ENCODE results near the gene ATAD3B. TPM values are rescaled to one million over a fixed set of nuclear protein-coding genes. Genes with fewer than 3 reads are reported as not detected.
"Not testable (repeated sequence)": the region's sequence is repeated elsewhere in the genome, so short reads cannot be mapped to it uniquely, and the experiment has no call there.

The ATAD3B gene
- total and polyA plus RNA-seq, 7 donors, result 4.8 to 49.4 (median 11.5) TPM

GRCh38 chr1:1517973-1518620 is 46.5 kb downstream of the ATAD3B start:
- DNase-seq, result no peak
- peaks cover 0 to 45% (median 16%) of the 10 kb centered on the region in 4 donors for H3K36me3 ChIP-seq
- no peaks in the 10 kb centered on the region for H3K9me3 ChIP-seq
- 94 to 96% methylated on average over 28 of the region's 28 CpGs for WGBS, 2 donors
- no peak overlapping the region for H3K27ac ChIP-seq
- H3K4me3 ChIP-seq, result no peak overlapping the region
- peaks cover 0 to 4% (median 3%) of the 10 kb centered on the region in 4 donors for H3K4me1 ChIP-seq
- intact Hi-C loops (cut with DNase I), result no loop called here
- no peaks in the 10 kb centered on the region for H3K27me3 ChIP-seq
- no peak for TF ChIP-seq POLR2A (IDR thresholded peaks at IDR 0.05)
- TF ChIP-seq EP300 (IDR thresholded peaks at IDR 0.05), result no peak
- no peak for TF ChIP-seq CTCF (IDR thresholded peaks at IDR 0.05)
- no peak for TF ChIP-seq POLR2AphosphoS5 (IDR thresholded peaks at IDR 0.05)

- WGBS, 2 donors, result 95% methylated on average over 19 of the region's 19 CpGs
- H3K4me3 ChIP-seq; H3K27ac ChIP-seq; H3K4me1 ChIP-seq; DNase-seq; H3K9me3 ChIP-seq; intact Hi-C loops (cut with DNase I); H3K27me3 ChIP-seq: not testable (repeated sequence)
- H3K36me3 ChIP-seq, result peaks cover 0 to 50% (median 16%) of the 10 kb centered on the region in 4 donors
These were observed 47.0 kb downstream of the ATAD3B start for GRCh38 chr1:1518621-1519007.

GRCh38 chr1:1519805-1520505 is 48.4 kb downstream of the ATAD3B start:
- H3K27ac ChIP-seq; H3K27me3 ChIP-seq; H3K4me1 ChIP-seq; H3K9me3 ChIP-seq; intact Hi-C loops (cut with DNase I); H3K4me3 ChIP-seq; DNase-seq: not testable (repeated sequence)
- 98% methylated on average over 51 of the region's 51 CpGs for WGBS, 2 donors
- H3K36me3 ChIP-seq, result peaks cover 0 to 55% (median 16%) of the 10 kb centered on the region in 4 donors

- H3K36me3 ChIP-seq, result peaks cover 0 to 66% (median 19%) of the 10 kb centered on the region in 4 donors
These were observed 49.8 kb downstream of the ATAD3B start for GRCh38 chr1:1521331-1521730.

GRCh38 chr1:1522536-1522935 is 51.0 kb downstream of the ATAD3B start:
- intact Hi-C loops (cut with DNase I); H3K27me3 ChIP-seq; H3K4me3 ChIP-seq; H3K4me1 ChIP-seq; H3K9me3 ChIP-seq; DNase-seq; H3K27ac ChIP-seq: not testable (repeated sequence)
- WGBS, 2 donors, result 96% methylated on average over 30 of the region's 30 CpGs
- peaks cover 0 to 68% (median 22%) of the 10 kb centered on the region in 4 donors for H3K36me3 ChIP-seq

More at GRCh38 chr1:1521331-1521730, 49.8 kb downstream of the ATAD3B start:
- no peak overlapping the region for H3K4me3 ChIP-seq
- intact Hi-C loops (cut with DNase I), result no loop called here
- WGBS, 2 donors, result 94 to 95% methylated on average over 19 of the region's 19 CpGs
- no peak overlapping the region for H3K27ac ChIP-seq
- H3K9me3 ChIP-seq, result no peaks in the 10 kb centered on the region
- no peak for DNase-seq
- H3K27me3 ChIP-seq, result no peaks in the 10 kb centered on the region
- H3K4me1 ChIP-seq, result no peaks in the 10 kb centered on the region
- TF ChIP-seq POLR2A (IDR thresholded peaks at IDR 0.05), result no peak
- TF ChIP-seq CTCF (IDR thresholded peaks at IDR 0.05), result no peak
- no peak for TF ChIP-seq POLR2AphosphoS5 (IDR thresholded peaks at IDR 0.05)
- no peak for TF ChIP-seq EP300 (IDR thresholded peaks at IDR 0.05)

GRCh38 chr1:1523226-1523625 is 51.7 kb downstream of the ATAD3B start:
- H3K4me3 ChIP-seq; H3K4me1 ChIP-seq; H3K9me3 ChIP-seq; DNase-seq; intact Hi-C loops (cut with DNase I); H3K27me3 ChIP-seq; H3K27ac ChIP-seq: not testable (repeated sequence)
- peaks cover 0 to 69% (median 21%) of the 10 kb centered on the region in 4 donors for H3K36me3 ChIP-seq
- WGBS, 2 donors, result 97% methylated on average over 31 of the region's 31 CpGs

- H3K27me3 ChIP-seq; H3K4me1 ChIP-seq; H3K27ac ChIP-seq; intact Hi-C loops (cut with DNase I); H3K9me3 ChIP-seq; H3K4me3 ChIP-seq; DNase-seq: not testable (repeated sequence)
- 94 to 95% methylated on average over 17 of the region's 17 CpGs for WGBS, 2 donors
- H3K36me3 ChIP-seq, result peaks cover 0 to 73% (median 20%) of the 10 kb centered on the region in 4 donors
These were observed 52.1 kb downstream of the ATAD3B start for GRCh38 chr1:1523651-1524050.

- H3K9me3 ChIP-seq; H3K27ac ChIP-seq; DNase-seq; H3K27me3 ChIP-seq; intact Hi-C loops (cut with DNase I); H3K4me3 ChIP-seq; H3K4me1 ChIP-seq: not testable (repeated sequence)
- whole genome bisulfite sequencing, 2 donors, result 94 to 95% methylated on average over 25 to 26 of the region's 30 CpGs
- peaks cover 0 to 81% (median 21%) of the 10 kb centered on the region in 4 donors for H3K36me3 ChIP-seq
These were observed 53.3 kb downstream of the ATAD3B start for GRCh38 chr1:1524750-1525383.

GRCh38 chr1:1526476-1526875 is 54.9 kb downstream of the ATAD3B start:
- 97% methylated on average over 20 of the region's 21 CpGs for WGBS, 2 donors
- H3K27ac ChIP-seq, result not testable (repeated sequence)
- peaks cover 0 to 69% (median 15%) of the 10 kb centered on the region in 4 donors for H3K36me3 ChIP-seq

More at GRCh38 chr1:1526476-1526875, 54.9 kb downstream of the ATAD3B start:
- intact Hi-C loops (cut with DNase I); H3K9me3 ChIP-seq; DNase-seq; H3K4me3 ChIP-seq; H3K27me3 ChIP-seq; H3K4me1 ChIP-seq: not testable (repeated sequence)
